ENCODE results near the gene PDE3A.

The PDE3A gene

DNA sequence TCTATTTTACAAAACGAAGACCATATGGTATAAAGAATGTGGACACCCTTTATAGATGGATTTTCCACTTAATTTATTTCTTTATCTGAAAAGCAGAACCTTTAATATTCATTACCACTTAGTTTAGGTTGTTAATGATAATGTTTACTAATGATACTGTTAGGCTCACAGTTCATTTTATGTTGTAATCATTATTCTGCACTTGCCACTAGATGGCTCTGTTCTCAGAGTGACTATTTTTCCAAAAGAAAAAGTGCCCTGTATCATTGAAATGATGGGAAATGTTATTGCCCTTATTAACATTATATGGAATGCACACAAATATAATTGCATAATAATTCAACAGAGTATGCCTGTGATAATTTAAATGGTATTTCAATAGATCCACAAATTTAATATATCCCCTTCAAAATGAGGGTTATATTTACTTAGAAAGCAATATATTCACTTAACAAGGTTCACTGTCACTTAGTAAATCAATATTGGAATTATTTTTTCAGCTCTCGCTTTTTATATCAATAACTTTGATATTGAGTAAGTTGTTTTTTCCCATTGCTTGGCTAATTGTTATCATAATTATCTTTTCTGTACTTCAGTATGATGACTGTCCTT lies 95.7 kb downstream of the PDE3A start:
- peak in 1 of 2 donors; percentile 36 for DNase-seq

DNA sequence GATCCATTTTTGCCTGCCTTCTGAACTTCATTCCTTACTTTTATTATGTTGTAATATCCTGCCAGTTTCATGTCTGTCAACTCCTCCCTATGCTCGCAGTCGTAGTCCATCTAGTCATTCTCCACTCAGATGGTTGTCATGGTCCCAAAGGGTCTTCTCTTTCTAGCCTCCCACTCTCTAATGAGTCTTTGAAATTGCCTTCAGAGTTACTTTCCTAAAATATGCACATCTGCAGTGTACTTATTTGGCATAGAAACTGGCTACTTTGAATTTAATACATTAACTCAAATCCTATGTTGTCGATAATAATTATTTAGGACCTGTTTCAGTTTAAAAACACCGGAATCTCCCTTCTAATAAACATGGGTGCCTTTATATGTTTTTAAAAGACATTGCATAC lies 101.0 kb downstream of the PDE3A start:
- no peak for DNase-seq

DNA sequence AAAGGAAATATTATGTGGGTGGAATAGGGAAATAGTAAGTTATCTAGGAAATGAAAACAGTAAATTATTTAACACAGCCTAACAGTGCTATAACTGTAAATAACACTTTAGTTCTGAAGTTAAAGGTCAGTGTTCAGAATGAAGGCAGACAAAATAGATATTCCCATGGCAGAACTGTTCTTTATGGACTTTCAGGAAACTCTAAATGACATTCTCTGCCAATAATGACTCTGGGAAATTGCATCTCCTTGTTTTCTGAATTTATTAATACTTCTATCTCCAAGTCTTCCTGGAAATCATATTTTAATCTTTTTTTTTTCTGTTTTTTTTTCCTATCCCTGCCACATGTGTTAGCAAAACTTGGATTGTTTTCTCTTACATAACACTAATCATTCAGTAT lies 101.4 kb downstream of the PDE3A start:
- no peak for DNase-seq

DNA sequence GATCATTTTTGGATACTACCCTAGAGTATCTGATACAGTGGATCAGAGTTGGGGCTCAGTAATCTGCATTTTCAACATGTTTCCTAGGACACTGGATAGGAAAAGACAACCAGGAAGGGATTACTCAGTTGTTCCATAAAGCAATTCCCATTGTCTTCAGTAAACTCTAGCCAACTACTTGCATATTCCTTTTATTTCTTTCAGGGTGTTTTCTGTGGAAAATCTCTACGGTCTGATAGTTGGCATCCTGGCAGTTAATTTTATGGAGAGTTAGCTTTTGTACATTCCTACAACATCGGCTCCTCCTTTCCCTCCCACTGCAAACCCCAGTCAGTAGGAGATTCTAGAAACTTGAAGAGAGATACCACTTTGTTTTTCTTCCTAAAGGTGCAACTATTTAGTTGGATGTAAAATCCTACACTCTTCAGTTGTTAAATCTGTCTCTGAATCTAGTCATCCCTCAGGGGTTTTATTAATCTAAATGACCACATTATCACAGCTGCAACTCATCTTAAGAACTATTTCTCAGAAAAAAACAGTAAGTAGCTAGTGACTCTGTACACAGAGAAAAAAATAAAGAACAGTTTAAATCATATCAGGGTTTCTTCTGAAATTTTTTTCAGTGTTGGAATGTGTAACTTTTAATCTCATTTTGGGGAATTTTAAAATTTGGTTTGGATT lies 103.9 kb downstream of the PDE3A start:
- no peak for DNase-seq

DNA sequence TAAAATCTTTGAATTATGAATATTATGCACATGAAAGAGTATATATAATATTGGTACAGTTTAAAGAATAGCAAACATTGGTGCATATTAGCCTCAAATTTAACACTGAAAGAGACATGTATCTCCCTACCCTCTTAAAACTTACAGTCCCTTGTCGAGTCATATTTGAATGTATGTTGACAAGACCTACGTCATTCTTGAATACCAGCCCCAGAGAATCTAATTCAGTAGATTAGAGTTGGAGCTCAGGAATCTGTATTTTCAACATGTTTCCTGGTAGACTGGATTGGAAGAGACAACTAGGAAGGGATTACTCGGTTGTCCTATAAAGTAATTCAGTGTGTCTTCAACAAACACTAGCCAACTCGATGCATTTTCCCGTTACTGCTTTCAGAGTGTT lies 104.8 kb downstream of the PDE3A start:
- DNase-seq, result no peak

DNA sequence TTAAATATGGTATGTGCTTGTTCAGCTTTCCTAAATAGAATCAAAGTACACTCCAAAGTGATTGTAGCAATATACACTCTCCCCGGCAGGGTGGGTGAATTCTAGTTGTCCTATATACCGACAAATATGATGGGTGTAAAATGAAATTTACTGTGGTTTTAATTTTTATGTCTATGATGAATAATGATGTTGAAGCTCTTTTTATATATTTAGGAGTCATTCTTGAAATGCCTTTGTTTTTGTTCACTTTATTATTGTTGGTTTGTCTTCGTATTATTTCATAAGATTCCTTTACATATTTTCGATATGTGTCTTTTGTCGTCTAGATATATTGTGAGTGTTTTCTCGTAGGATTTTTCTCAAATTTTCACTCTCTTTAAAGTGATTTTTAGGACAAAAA lies 105.7 kb downstream of the PDE3A start:
- DNase-seq, result no peak

DNA sequence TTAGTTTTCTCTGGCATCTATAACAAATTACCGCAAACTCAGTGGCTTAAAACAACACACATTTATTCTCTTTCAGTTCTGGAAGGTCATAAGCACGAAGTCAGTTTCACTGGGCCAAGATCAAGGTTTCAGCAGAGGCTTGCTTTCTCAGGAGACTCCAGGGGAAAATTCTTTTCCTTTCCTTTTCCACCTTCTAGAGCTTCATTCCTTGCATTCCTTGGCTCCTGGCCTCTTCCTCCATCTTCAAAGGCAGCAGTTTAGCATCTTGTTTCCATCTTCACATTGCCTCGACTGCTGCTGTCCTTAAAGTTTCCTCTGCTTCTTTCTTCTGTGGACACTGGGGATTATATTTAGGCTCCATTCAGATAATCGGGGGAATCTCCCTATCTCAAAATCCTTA lies 106.1 kb downstream of the PDE3A start:
- DNase-seq, result no peak

DNA sequence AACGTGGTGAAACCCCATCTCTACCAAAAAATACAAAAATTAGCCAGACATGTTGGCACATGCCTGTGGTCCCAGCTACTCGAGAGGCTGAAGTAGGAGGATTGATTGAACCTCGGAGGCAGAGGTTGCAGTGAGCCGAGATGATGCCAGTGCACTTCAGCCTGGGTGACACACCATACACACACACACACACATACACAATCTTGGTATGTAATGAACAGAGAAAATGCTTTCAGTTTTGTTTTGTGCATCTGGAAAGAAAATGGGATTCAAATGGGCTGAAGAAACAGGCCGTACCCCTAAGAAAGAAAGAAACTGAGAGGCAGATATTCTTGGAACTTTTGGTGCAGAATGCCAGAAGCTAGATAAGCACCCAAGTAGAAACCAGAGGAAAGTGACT lies 107.2 kb downstream of the PDE3A start:
- DNase-seq, result no peak

DNA sequence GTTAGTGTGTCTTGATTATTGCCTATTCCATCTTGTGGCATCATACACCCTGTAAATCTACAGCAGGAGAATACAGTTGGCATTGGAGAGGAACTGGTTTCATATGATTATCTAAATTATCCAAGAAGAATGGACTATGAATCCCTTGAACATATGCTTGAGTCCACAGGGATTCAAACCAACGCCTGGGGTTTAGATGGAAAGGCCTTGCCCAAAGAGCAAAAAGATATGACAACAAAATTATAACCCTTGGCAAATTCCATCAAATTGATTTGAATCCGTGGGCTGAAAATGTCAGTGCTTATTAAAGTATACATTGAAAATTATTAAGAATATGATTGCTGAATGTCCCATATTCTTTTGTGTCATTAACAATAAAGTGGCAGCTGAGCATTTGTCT lies 108.2 kb downstream of the PDE3A start:
- DNase-seq, result no peak

DNA sequence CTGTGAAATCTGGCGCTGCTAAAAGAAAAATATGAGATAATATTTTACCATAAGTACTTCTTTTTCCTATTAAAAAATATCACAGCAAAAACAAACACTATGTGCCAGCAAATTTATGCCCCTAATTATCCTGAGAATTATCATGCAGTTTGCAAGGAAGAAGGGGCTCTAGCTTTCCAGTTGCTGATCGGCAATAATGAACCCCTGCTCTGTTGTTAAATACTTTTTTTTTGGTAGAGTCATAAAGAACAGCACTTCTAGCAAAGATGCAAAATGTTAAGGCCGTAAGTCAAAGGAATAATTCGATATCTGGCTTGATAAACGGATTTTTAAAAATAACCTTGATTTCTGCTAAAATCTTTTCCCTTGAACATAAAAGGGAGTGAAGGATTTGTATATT lies 108.9 kb downstream of the PDE3A start:
- DNase-seq, result no peak

DNA sequence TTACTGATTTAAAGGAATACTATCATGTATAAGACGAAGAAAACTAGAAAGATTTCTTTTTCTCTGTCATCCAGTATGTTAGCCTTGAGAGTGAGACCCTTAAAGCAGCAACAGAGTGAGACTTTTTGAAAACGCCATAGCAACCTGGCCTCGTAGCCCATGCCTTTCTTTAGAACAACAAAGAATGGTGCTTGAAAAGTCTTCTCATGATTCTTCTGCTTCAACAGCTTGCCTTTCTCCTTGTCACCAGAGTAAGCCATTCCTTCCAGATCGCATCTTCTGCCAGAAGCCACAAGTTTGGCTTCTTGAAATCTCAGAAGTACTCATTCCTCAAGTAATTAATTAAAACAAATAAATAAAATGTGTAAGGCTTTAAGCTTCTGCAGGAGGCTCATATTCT lies 109.3 kb downstream of the PDE3A start:
- no peak for DNase-seq

DNA sequence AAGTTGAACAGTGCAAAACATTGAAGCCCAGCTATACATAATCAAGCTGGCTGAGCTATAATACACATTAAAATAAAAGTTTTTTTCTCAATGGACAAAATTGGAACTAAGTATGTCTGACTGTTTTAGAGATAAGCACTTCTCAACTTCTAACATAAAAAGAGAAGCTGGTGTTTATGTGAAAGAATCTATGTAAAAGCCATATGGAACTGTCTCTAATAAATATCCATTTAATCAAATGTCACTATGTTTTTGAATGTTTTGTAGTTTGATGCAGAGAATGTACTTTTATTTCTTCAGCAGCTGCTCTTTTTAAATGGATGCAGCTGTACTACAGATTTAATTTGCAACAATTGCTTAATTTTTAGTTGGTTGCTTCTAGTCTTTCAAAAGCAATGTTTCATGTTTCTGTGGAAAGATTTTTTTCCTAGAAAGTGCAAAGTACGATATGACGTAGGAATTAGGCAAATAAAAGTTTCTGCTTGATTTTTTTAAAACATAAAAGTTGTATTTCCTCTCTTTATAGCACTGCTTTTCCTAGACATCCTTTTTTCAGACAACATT lies 114.2 kb downstream of the PDE3A start:
- DNase-seq, result no peak

DNA sequence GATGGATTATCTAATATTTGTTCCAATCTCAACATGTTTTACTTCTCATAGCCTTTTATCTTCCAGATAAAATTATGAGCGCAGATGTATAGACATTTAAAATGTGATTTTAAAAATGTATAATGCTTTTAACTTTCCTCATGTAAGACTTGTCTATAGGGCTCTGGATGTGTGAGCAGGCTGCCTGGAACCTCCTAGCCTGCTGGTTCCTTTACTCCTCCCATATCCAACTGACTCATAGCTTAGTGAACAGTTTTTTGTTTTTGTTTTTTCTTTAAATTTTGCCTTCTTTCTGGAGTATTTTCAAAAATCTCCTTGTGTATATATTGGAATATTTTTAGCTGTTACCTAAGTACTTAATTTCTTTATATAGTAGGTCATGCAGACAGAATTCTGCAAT lies 115.4 kb downstream of the PDE3A start:
- DNase-seq, result no peak

DNA sequence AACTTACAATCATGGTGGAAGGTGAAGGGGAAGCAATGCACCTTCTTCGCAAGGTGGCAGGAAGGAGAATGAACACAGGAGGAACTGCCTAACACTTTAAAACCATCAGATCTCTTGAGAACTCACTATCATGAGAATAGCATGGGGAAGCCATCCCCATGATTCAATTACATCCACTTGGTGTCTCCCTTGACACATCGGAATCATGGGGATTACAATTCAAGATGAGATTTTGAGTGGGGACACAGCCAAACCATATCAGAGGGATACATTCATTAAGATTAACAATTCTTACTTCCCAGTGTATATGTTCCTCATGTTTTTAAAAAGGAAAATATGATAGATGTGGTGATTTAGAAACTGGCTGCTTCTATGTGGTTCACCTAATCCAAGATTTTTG lies 117.9 kb downstream of the PDE3A start:
- no peak for DNase-seq

DNA sequence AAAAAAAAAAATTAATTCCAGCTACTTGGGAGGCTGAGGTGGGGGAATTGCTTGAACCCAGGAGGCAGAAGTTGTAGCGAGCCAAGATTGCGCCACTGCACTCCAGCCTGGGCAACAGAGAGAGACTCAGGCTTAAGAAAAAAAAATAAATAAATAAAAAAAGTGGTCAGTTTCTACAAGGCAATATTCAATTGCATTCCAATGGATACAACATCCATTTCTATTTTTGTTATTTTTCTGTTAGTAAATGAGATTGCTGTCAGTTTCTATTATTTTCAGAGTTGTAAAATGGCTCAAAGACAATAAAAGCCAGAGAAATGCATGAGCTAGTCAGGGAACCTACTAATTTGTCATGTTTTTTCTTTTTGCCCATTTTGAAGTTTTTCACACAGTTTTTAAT lies 119.2 kb downstream of the PDE3A start:
- DNase-seq, result no peak

DNA sequence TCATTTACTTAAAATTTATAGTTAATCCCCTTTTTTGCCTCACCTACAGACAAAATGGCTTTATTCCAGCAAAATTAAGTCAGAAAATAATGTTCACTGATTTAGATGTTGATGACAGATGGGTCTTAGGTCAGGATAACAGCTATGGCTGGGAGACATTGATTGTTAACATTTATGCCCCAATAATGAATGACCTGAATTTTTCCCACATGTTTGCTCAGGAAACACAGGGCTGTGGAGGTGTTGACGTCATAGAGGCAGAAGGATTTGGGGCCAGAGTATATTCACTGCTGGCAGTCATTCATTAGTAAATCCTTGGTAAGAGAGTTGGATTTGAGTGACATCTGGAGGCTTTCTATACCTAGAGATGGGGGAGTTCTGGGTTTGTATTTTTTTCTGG lies 121.3 kb downstream of the PDE3A start:
- DNase-seq, result no peak

DNA sequence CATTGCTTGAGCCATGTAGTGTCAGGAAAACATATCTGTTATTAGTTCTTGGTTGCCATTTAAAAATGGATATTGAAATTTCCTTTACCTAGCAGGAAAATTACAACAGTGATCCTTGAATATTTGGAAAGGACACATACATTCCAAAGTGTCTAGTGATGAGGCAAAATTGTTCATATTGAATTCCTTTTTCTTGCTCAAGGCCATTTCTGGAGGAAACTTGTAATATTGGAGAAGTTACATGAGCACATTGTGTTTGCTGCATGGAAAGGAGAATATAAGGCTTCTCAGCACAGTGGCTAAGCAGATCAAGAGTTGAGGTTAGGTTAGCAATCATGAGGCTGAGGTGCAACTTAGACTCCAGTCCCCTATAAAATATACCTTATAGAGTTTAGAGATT lies 121.9 kb downstream of the PDE3A start:
- no peak for DNase-seq

DNA sequence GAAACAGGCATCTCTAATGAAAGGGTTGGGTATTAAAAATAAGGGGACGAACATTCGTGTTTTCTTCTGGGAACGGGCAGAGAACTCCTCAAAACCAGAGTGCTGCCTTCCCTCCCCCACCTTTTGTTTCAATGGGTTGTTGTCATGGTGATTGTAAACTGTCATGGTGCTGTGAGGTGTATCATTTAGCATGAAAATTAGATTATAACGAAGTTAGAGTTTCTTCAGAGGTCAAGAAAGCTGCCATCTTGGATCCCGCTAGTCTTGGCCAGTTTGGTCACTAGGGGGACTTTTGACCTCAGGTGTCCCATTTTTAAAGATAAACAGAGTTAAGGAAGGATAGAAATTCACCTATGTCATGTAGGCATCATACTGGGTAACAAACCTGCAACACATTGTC lies 123.0 kb downstream of the PDE3A start:
- no peak for DNase-seq

DNA sequence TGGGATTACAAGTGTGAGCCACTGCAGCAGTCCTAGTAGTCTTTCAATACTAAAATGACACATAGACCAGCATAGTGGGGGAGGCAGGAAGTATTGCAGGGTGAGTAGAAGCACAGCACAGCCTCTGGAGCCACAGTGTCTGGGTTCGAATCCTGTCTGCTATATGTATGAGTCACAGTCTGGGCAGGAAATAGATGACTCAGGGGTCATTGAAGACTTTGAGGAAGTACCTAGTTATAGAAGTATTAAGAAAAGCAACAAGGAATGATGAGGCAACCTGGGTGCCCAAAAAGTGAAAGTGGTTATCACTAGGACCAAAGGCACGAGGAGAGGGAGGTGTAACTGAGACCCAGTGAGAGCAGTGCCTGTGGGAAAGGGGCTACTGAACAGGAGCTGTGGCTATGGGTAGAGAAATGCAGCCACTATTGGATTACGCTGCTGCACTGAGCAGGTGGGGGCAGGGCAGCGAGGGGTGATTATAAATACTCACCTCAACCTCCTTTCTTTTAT lies 124.0 kb downstream of the PDE3A start:
- peak; percentile 43 to 57 for DNase-seq

DNA sequence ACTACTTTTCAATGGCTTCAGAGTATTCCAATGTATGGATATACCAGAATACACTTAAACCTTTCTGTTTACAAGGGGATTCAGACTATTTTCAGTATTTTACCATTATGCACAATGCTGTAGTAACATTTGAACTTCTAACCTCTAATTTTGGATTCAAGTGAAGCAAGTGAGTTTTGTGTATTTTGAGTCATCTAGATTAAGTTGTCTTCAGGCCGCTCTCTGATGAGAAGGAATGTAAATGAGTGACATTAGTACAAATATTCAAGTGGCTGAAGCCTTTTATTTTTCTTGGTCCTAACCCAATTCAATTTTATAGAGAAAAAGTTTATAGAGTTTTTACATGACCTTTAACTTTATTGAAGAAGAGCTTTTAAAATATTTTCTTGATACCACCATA lies 125.6 kb downstream of the PDE3A start:
- no peak for DNase-seq

DNA sequence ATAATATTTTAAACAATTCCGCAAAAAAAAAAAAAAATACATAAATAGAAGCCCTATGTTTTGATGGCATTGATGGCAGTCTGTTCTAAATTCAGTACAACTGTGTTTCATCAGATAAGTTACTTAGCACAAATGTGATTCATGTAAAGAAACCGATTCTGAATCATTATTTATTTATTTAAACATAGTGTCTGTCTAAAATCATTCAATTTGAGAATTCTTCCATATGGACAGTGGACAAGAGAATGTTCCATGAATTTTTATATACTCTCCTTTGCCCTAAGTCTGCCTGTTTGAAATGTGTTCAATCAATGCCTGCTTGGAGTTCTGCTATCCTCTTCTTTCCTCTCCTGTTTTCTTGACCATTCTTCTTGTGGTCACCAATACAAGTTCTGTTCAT lies 126.5 kb downstream of the PDE3A start:
- DNase-seq, result no peak

DNA sequence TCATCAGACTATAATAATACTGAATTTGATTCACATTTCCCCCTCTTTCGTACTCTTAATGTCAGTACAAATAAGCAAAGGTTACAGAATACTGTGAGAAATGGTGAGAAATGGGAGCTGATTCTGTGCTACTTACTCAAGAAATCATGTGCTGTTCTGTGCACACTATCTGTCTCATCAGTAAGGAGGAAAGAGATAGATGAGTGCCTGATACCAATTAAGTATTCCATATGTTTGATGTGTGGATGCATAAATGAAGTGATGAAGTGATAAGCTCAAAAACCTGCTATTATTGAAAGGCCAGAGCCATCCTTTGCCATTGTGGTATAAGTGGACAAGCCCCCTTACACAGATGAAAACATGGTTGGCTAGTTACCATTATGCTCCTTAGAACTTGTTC lies 127.7 kb downstream of the PDE3A start:
- no peak for DNase-seq

DNA sequence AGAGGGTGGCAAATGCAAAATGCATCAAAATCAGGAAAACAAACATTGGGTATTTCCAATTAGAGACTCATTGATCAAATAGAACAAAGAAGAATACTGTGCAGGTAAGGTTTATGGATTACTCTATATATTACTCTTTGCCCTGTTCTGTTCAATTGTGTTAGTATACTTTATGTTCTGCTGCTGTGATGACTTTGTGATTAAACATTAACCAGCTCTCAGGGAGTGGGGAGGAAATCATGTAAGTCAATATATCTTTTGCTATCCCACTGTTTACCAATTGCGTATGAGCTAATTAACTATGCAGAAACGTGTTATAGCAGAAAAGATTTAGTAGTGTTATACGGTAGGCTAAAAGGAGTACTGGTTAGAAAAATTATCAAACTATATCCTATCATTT lies 129.4 kb downstream of the PDE3A start:
- DNase-seq, result no peak

DNA sequence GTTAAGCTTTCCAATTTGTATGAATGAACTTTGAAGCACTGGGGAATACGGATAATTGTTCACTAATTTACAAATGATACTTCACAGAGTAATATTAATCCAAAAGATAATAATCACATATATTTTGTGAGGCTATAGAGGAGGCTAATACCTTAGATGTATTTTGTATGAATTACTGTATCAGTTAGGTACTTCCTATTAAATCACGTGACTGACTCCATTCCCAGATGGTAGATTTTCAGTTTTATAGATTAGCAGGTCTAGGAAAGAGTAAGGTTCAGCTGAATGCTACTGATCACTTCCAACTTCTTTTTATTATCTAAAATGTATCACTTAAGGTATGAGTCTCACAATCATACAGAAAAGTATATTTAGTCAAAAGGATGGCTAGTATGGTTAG lies 133.6 kb downstream of the PDE3A start:
- DNase-seq, result no peak

DNA sequence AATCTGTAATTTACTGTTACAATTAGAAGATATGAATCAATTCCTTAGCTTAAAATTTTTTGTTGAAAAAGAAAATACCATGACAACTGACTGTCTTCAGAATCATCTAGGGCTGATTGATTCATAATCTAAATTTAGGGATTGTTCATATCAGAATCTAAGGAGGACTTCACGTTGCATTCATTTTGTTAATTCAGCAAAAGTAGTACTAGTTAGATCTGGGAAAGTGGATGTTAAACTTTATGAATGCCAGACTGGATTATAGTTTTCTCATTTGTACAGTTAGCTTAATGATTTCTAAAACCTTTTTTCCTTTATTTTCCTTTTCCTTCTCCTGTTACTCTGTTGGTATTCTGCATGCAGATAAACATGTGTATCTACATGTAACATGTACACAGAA lies 135.5 kb downstream of the PDE3A start:
- no peak for DNase-seq

All from inflammatory macrophage treated with lipopolysaccharide for 1 hour (primary cell).